ENCODE measurements around the gene NXN. TPM values are rescaled to one million over a fixed set of nuclear protein-coding genes. Genes with fewer than 3 reads are reported as not detected.
A peak's percentile ranks its signal among the peaks of the same experiment; 100 is the strongest.

The NXN gene
- polyA plus RNA-seq (2014; cell fraction: cytosol; rRNA removed), result 28.3 and 36.7 TPM in 2 replicates
- 7.0 and 11.4 TPM in 2 replicates for polyA plus RNA-seq (2014; cell fraction: nucleus; rRNA removed)

DNA sequence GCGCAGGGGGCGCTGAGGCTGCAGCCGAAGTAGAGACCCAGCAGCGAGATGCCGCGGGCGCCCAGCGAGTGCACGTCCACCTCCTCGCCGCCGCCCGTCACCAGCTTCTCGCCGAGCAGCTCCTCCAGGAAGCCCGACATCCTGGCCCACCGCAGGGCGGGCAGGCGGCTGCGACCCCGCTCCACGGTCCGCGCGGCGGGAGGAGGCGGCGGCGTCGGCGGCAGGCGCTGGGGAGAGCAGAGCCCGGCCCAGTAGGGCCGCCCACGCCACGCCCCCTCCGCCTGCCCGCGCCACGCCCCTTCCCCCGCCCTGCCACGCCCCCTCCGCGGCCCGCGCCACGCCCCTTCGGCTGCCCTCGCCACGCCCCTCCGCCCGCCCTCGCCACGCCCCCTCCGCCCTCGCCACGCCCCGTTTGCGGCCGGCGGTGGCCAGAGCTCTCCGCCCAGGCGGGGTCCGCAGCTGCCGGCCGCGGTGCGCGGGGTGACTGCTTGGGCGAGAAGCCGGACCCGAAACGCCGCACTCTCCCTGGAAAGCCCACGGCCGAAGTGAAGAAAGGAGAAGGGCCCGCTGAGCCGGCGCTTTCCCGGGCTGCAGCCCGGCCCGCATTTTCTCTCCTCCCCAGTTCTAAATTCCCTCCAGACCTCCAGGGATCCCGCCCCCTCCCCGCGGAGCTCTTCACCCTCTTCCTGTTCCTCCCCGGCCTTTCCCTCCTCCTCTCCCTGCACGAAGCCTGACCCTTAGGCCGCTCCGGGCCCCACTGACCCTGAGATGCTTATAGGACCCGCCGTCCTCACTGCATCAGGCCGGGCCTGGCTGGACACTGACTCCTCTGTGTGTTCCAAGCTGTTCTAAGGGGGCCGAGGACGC is at the start of gene NXN:
Gene NXN, minus strand, starts transcription at position 238 of the 867 bp plus-strand sequence.
- peak; percentile 77 for DNase-seq (ENCODE audit: low spot score)

GRCh38 chr17:1027044-1027443 is 47.5 kb upstream of the NXN start:
- no peak for DNase-seq (ENCODE audit: low spot score)

DNA sequence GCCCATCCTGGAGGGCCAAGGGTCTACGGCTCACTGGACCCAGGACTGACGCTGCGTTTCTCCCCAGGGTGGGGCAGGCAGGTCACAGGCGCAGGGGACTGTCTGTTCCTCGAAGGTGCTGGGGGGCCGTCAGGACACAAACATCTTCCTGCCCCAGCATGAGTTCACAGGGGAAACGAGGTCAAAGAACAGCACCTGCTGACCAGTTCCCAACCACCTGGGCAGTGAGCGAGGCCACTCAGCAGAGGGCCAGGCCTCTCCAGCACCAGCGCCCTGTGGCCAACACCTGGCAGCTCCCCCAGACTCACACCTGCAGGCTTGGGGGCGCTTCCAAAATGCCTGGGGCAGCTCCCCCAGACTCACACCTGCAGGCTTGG is 47.0 kb upstream of the NXN start:
- DNase-seq (ENCODE audit: low spot score), result no peak

DNA sequence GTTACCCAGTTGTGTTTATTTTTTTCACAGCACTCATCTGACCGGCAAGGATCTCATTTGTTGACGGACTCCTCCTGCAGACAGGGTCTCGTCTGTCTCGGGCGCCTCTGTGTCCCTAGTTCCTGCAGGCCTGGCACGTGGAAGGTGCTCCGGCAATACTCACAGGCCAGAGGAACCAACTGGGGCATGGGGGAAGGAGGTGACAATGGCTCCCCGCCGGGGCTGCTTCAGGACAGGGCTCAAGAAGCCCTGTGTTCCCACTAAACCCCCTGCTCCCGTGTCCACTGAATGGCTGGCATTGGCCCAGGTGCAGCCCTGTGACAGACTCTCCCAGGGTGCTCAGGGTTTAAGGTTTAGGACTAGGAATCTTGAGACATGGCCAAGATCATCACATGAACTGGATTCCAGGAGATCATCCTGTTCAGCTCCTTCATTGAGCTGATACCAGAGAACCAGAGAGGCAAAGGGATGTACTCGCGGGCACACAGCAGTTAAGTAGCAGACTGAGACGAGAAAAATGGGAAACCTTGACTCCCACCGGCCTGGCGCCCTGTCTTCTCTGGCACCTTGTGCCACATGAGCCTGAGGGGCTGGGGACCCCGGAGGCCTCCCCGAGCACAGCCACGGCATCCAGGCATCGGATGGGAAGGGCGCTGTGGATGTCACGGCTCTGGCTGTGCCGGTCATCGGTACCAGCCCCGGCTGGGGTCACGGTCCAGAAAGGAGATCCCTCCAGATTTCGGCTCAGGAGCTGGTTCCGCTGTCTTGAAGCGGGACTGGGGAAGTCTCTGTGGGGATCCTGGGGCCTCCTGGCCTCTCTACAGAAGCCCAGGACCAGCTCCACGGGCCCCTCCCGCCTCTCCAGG is 46.4 kb upstream of the NXN start:
- no peak for DNase-seq (ENCODE audit: low spot score)

DNA sequence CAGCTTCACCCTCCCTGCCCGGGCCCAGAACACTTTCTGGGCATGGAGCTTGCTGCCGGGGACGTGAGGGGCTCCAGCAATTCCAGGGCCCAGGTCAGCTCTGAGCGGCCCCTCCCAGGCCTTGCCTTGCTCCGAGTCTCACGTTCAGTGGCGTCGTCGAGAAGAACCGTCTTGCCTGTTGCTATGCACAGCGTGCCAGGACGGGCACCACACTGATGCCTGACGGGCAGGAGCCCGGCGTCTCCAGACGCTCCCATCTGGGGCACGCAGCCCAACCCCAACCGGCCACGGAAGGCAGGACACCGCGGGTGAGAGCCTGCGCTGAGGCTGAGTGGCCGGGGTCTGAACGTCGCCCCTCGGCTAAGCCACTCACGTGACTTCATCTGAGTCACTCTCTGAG is 44.5 kb upstream of the NXN start:
- no peak for DNase-seq (ENCODE audit: low spot score)

- DNase-seq (ENCODE audit: low spot score), result no peak
These were observed 42.9 kb upstream of the NXN start for GRCh38 chr17:1022278-1023024.

DNA sequence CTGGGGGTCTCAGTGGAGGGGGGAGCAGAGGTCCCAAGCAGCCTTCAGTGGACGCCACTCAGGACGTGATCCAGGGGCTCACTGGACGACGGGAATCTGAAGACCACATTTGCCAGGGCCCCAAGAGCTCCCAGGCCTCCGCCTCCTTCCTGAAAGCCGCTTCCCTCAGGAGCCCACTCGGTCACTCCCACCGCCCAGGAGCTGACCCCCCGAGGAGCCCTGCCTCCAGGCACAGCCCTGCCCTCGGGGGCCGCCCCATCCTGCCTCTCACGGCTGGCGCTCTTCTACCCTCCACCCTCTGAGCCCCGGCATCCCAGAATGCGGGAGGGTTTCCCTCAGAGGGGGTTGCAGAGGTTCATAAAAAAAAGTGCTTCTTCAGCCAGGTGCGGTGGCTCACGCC is 41.6 kb upstream of the NXN start:
- DNase-seq (ENCODE audit: low spot score), result no peak

- DNase-seq (ENCODE audit: low spot score), result no peak
These were observed 39.9 kb upstream of the NXN start for GRCh38 chr17:1019451-1019850.

- no peak for DNase-seq (ENCODE audit: low spot score)
These were observed 39.0 kb upstream of the NXN start for GRCh38 chr17:1018547-1018946.

- no peak for DNase-seq (ENCODE audit: low spot score)
These were observed 34.1 kb upstream of the NXN start for GRCh38 chr17:1013729-1014090.

GRCh38 chr17:1012823-1013728 is 33.5 kb upstream of the NXN start:
- DNase-seq (ENCODE audit: low spot score), result no peak

DNA sequence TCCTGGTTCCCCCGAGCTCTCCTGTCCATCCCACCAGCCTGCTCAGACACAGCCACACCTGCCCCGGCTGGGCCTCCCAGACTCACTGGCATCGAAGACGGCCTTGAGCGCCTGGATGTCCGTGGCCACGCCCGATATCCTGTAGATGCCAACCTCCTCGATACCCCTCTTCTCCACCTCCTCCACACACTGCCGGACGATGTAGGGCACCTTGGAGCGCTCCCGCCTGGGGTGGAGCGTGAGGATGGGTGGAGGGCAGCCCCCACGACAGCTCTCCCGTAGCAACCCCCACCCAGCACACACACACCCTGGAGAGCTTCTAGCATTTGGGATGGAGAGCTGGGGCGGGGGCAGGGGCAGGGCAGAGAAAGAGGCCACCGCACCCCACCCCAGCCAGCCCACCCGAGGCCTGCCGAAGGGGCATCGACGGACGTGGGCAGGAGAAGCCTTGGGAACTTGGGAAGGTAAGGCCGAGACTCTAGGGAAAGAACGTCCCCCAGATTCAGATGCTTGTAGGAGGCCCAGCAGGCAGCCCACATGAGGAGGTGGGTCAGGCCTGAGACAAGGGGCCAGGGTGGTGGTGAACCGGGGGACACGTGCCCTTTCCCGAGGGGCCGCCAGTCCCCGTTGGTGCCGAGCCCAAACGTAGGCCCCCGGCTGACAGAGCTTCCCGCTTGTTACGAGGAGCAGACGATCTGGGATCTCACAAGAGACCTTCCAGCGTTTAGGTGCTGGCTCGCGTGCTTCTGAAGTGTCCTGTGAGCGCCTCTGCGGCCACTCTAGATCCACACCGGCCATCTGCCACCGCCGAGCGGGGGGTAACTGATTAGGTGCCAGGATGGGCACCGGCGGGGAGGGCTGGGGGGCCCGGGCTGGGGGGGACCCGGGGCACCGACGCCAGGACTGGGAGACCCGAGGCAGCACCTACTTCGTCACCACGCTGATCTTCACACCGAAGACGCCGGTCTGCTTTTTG is 32.5 kb upstream of the NXN start:
- no peak for DNase-seq (ENCODE audit: low spot score)

GRCh38 chr17:1011138-1011537 is 31.6 kb upstream of the NXN start:
- no peak for DNase-seq (ENCODE audit: low spot score)

DNA sequence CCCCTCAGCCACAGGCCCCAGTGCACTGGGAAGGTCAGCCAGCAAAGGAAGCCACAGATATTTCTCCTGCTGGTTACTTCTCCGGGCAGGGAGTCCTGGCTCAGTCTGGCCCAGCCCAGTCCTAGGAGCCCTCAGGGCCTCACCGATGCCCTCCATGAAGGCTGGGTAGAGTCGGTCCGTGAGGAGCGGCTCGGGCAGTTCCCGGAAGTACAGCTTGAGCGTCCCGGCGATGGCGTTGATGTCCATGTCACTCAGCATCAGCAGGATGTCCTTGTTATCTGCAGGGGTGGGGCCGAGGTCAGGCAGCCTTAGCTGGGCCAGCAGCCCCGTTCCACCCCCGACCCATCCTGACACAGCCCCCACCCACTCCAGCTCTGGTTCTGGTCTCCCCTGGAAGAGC is 31.0 kb upstream of the NXN start:
- DNase-seq (ENCODE audit: low spot score), result no peak

GRCh38 chr17:1010086-1010450 is 30.5 kb upstream of the NXN start:
- no peak for DNase-seq (ENCODE audit: low spot score)

GRCh38 chr17:1009229-1010085 is 29.9 kb upstream of the NXN start:
- no peak for DNase-seq (ENCODE audit: low spot score)

DNA sequence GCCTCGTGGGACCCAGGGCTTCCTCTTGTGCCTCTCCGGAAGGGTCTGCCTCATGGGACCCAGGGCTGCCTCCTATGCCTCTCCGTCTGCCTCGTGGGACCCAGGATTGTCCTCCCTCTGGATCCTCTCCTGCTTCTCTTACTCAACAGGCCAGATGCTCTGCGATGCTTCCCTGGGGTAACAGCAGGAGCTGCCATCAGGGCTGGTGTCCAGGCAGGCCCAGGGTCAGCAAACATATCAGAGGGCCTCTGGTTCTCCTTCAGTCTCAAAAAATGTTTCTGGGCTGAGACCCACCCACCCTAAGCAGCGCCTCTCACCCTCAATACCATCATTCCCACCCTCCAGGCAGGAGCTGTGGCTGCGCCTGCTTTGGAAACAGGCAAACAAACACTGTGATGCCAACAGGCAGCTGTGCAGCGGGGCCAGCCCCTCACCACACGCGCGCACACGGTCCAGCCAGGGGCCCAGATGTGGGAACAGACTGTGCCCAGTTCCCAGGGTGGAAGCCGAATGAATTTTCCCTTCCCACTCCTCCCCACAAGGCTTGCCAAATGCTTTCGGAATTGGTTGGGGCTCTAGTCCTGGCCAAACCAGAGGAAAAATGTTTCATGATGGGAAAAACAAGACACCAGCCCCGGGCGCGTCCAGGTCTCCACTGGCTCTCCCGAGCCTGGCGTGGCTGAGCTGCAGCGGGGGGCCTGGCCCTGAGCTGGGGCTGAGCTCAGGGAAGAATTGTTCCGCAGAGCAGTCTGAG is 28.6 kb upstream of the NXN start:
- no peak for DNase-seq (ENCODE audit: low spot score)
